Glutamatergic neuron (in vitro differentiated cells): ENCODE data around the gene TRPM2. TPM values are rescaled to one million over a fixed set of nuclear protein-coding genes. Genes with fewer than 3 reads are reported as not detected.
A peak's percentile ranks its signal among the peaks of the same experiment; 100 is the strongest.

Source experiments
- DNase-seq: peaks from one replicate; pipeline ENCODE4 v3.0.0; 2022
- H3K27ac Mint-ChIP-seq: one replicate; pipeline ENCODE4 v1.8.0; 2020; ENCODE audit warnings: mild to moderate bottlenecking, mixed read lengths, inconsistent platforms; ENCODE audit not compliant: unreplicated experiment
- H3K27me3 Mint-ChIP-seq: one replicate; pipeline ENCODE4 v1.8.0; 2020; ENCODE audit warnings: mild to moderate bottlenecking, moderate library complexity, mixed read lengths, inconsistent platforms; ENCODE audit not compliant: unreplicated experiment
- H3K36me3 Mint-ChIP-seq: one replicate; pipeline ENCODE4 v1.8.0; 2020; ENCODE audit warnings: mild to moderate bottlenecking, mixed read lengths, inconsistent platforms; ENCODE audit not compliant: unreplicated experiment
- H3K4me1 Mint-ChIP-seq: one replicate; pipeline ENCODE4 v1.8.0; 2020; ENCODE audit warnings: mild to moderate bottlenecking, low read depth, mixed read lengths, inconsistent platforms; ENCODE audit not compliant: unreplicated experiment
- H3K4me3 Mint-ChIP-seq: one replicate; pipeline ENCODE4 v1.8.0; 2020; ENCODE audit warnings: mild to moderate bottlenecking, mixed read lengths, inconsistent platforms; ENCODE audit not compliant: unreplicated experiment
- H3K9me3 Mint-ChIP-seq: one replicate; pipeline ENCODE4 v1.8.0; 2020; ENCODE audit warnings: mild to moderate bottlenecking, moderate library complexity, mixed read lengths, inconsistent platforms; ENCODE audit not compliant: unreplicated experiment
- total RNA-seq: library from RNA; stranded (reverse); fragmentation: NEBNext Ultra II Directional; extraction: Animal tissue kit (Norgen Biotek cat#: 25700); gene quantifications from one replicate; pipeline ENCODE4 v1.2.1, GENCODE V29; 2021; ENCODE audit not compliant: unreplicated experiment
- TF ChIP-seq, protein P1 (sequence below): fragments of 200-600 bp; sonication (generic); IDR thresholded peaks from one replicate; pipeline ENCODE4 v1.5.0; 2021; ENCODE audit not compliant: partially characterized antibody, unreplicated experiment

TRPM2 gene
- total RNA-seq, 1 donor from 2014 or later: not detected

- Mint-ChIP-seq H3K27ac (no peak overlapping the region), H3K4me1 (peaks cover 1% of the 10 kb centered on the region), H3K4me3 (no peak overlapping the region), H3K36me3 (peaks cover 12% of the 10 kb centered on the region), H3K27me3 (peaks cover 2% of the 10 kb centered on the region), H3K9me3 (peaks cover 12% of the 10 kb centered on the region)
- DNase-seq: no peak
- TF ChIP-seq, protein P1, sequence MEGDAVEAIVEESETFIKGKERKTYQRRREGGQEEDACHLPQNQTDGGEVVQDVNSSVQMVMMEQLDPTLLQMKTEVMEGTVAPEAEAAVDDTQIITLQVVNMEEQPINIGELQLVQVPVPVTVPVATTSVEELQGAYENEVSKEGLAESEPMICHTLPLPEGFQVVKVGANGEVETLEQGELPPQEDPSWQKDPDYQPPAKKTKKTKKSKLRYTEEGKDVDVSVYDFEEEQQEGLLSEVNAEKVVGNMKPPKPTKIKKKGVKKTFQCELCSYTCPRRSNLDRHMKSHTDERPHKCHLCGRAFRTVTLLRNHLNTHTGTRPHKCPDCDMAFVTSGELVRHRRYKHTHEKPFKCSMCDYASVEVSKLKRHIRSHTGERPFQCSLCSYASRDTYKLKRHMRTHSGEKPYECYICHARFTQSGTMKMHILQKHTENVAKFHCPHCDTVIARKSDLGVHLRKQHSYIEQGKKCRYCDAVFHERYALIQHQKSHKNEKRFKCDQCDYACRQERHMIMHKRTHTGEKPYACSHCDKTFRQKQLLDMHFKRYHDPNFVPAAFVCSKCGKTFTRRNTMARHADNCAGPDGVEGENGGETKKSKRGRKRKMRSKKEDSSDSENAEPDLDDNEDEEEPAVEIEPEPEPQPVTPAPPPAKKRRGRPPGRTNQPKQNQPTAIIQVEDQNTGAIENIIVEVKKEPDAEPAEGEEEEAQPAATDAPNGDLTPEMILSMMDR: no peak
These were observed 25.5 kb downstream of the TRPM2 start for GRCh38 chr21:44378646-44379514.

- H3K27ac Mint-ChIP-seq: no peak overlapping the region
- H3K36me3 Mint-ChIP-seq: peaks cover 12% of the 10 kb centered on the region
- peaks cover 2% of the 10 kb centered on the region for H3K27me3 Mint-ChIP-seq
- H3K9me3 Mint-ChIP-seq: peaks cover 11% of the 10 kb centered on the region
- DNase-seq: no peak
- TF ChIP-seq, protein P1: no peak
- no peak overlapping the region for H3K4me3 Mint-ChIP-seq
- peaks cover 1% of the 10 kb centered on the region for H3K4me1 Mint-ChIP-seq
These were observed 26.1 kb downstream of the TRPM2 start for GRCh38 chr21:44379515-44379848.

- peaks cover 9% of the 10 kb centered on the region for H3K36me3 Mint-ChIP-seq
- peaks cover 1% of the 10 kb centered on the region for H3K4me1 Mint-ChIP-seq
- H3K27me3 Mint-ChIP-seq: peaks cover 2% of the 10 kb centered on the region
- no peak for DNase-seq
- peak overlapping the region; percentile 22 for H3K27ac Mint-ChIP-seq
- H3K4me3 Mint-ChIP-seq: no peak overlapping the region
- H3K9me3 Mint-ChIP-seq: peaks cover 9% of the 10 kb centered on the region
- TF ChIP-seq, protein P1: no peak
These were observed 26.8 kb downstream of the TRPM2 start for GRCh38 chr21:44379991-44380865.

- H3K36me3 Mint-ChIP-seq: peaks cover 2% of the 10 kb centered on the region
- no peak overlapping the region for H3K27ac Mint-ChIP-seq
- no peak for DNase-seq
- no peak overlapping the region for H3K4me3 Mint-ChIP-seq
- peaks cover 1% of the 10 kb centered on the region for H3K4me1 Mint-ChIP-seq
- TF ChIP-seq, protein P1: no peak
- peaks cover 2% of the 10 kb centered on the region for H3K27me3 Mint-ChIP-seq
- peaks cover 8% of the 10 kb centered on the region for H3K9me3 Mint-ChIP-seq
These were observed 27.5 kb downstream of the TRPM2 start for GRCh38 chr21:44380876-44381275.

- Mint-ChIP-seq H3K4me1 (peaks cover 1% of the 10 kb centered on the region), H3K27ac (no peak overlapping the region), H3K9me3 (peaks cover 9% of the 10 kb centered on the region), H3K36me3 (no peaks in the 10 kb centered on the region), H3K27me3 (peaks cover 2% of the 10 kb centered on the region), H3K4me3 (no peak overlapping the region)
- DNase-seq: no peak
- TF ChIP-seq, protein P1: no peak
These were observed 28.5 kb downstream of the TRPM2 start for GRCh38 chr21:44381874-44382273.
